CD4-positive, alpha-beta T cell treated with Interleukin-4 for 1 hour (primary cell): ENCODE measurements around the gene MDFIC.

Experiments
- DNase-seq, 2 donors: peaks; one replicate each; pipeline ENCODE4 v3.0.0-alpha.2; 2020 to 2022

The MDFIC gene

GRCh38 chr7:115004121-115004520, 82.2 kb downstream of the MDFIC start:
- DNase-seq, result no peak

GRCh38 chr7:115005251-115005650, 83.4 kb downstream of the MDFIC start:
- DNase-seq, result no peak

GRCh38 chr7:115005953-115006352, 84.1 kb downstream of the MDFIC start:
- DNase-seq, result no peak

DNA sequence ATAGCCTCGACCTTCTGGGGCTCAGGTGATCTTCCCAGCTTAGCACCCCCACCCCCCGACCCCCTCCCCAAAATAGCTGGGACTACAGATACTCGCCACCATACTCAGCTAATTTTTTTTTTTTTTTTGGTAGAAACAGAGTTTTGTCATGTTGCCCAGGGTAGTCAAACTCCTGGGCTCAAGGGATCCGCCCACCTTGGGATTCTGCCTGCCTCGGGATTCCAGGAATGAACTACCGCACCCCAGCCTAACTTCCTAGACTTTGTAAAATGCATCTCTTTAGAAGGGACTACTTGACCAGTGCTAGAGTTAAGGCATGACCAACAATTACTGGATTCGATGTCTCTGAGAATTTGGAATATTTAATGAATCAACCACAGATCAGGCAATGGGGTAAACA, 85.9 kb downstream of the MDFIC start:
- no peak for DNase-seq

DNA sequence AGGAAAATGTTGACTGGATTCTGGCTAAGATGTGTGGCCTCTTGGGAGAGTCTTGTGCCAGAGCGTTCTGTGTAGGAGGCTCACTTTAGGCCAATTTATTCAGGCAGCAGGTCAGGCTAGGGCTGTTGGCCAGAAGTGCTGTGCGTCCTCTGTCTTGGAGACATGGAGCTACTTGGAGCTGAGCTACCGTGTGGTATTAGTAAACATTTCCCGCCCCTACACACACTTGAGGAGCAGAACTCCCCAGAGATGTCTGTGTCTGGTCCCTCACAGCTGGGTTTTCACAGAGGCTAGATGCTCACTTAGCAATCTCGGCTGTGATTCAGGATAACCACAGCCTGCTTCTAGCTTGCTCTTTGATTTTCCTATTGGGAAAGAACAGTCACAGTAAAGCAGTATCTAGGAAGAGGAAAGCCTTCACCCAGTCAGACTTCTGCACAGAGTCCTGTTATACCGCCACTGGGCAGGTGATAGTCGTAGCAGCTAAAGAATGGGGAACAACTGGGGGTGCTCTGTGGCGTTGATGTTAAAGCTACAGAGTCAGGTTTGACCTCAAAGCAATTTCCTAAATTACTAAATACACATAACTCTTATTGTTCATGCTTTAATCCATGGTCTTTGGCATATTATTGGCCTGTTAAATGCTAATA, 86.7 kb downstream of the MDFIC start:
- no peak for DNase-seq

GRCh38 chr7:115009139-115009538, 87.2 kb downstream of the MDFIC start:
- peak in 1 of 2 donors; percentile 75 for DNase-seq

DNA sequence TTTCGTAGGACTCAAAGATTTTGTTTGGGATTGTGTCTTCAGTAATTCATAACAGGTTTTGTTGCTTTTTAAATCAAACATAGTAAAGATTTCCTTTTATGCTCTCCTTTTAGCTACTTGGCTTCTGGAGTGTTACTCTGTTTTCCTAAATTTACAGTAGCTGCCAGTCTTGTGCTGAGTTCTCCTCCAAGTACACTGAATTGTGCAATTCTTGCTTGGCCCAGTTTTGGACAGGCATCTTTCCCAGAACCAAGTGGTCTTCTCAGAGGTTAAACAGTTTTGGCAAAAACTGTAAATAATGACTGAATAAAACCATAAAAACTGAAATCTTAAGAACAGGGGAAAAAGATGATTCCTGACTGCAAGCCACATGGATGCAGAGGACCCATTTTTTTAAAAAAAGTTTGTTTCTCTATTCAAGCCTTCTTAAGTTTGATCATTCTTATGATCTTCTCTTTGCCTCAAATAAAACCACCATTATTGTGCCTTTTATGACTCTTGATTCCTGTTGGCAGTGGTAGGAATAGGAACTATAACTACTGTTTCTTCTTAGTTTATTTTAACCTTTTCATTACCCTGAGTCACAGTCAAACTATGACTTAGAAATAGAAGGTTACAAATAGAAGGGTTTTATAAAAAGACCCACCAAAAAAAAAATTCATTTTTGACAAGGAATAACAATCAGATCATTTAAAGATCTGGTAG, 88.0 kb downstream of the MDFIC start:
- DNase-seq, result no peak

DNA sequence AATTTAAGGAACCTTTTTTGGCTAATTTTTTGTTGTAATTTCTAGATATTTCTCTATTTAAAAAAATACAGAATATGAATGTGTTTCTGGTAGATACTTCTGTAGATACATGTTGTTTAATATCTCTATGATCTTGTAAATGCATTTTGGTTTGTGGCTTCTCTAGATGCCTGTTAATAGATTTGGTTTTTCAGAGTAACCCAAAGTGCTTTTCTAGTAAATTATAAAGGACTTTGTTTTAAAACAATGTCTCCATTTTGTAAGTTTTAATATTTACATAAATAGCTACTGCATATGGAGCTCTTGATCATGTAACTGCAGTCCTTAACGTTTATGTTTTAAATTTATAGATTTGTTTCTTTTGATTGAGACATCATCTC, 88.5 kb downstream of the MDFIC start:
- peak in 1 of 2 donors; percentile 46 for DNase-seq

GRCh38 chr7:115013886-115014285, 92.0 kb downstream of the MDFIC start:
- no peak for DNase-seq

GRCh38 chr7:115014794-115015193, 92.9 kb downstream of the MDFIC start:
- DNase-seq, result peak in 1 of 2 donors; percentile 33

GRCh38 chr7:115015619-115016018, 93.7 kb downstream of the MDFIC start:
- DNase-seq, result no peak

DNA sequence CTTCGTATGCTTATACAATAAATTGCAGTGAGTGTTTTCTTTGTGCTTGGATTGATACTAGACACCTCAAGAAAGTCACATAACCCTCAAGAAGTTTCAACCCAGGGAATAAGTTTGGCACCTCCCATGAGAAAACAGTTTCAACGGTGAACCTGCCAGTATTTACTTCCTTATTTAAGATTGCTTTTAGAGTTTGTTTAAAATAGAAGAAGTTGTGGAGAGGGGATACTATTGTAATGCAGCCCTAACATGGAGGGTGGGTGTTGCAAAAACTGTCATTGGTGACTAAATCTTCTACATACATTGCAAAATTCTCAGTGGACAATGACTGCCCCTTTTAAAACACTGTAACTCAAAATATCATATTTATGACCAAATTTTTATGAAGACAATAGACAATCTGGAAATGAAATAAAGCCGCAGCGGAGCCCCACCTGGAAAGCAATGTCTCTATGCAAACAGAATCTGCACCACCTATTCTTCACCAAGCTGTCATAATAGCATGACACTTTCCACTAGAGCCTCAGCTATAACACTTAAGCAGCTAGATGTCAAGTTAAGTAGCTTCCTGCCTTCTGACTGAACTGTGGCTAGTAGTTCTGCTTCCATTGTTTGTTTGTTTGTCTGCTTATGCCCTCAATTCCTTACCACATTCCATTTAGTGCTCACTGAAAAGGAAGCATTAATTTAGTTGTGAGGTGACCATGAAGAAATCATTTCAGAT, 98.2 kb downstream of the MDFIC start:
- no peak for DNase-seq

DNA sequence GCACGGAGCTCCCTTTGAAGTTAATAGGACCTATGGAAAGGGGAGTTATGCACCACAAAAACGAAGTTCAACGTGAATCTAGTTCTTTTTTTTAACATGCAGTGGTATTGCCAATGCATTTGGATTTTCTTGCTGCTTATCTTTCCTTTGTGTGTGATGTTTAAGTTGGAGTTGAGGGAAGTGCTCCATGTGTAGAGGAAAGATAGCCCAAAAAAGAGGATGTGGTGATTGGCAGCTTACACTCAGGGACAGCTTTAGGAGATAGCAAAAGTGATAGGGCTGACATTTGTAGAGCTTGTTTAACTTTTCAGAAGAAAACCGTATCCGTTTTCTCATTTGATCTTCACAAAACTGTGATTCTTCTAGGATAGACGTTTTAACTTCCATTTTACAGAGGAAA, 101.3 kb downstream of the MDFIC start:
- DNase-seq, result no peak

- DNase-seq, result no peak
Measured at GRCh38 chr7:115024276-115024675, 102.4 kb downstream of the MDFIC start.

- DNase-seq, result no peak
Measured at GRCh38 chr7:115032715-115033703, 111.1 kb downstream of the MDFIC start.

DNA sequence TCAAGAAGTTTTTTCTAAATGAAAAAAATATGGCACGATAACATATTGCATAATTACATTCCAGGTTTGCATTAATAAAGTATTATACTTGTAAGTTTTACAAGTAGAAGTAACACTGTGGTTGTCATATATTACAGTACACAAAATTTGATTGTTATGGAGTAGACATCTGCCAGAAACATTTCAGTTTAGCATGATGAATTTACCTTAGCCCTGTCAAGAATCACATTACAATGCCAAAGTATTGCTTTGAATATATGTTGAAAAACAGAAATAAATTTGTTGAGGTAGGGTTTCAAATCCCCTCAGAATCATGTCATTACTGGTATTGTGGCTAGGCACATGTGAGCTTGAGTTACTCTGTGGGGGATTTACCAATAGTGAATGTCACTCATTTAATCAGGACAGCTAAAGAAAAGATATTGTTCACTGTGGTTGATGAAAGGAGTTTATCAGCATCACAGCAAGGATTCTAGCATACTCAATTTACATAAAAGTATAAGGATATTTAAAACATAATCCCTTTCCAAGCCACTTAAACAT, 112.1 kb downstream of the MDFIC start:
- DNase-seq, result no peak

- DNase-seq, result no peak
Measured at GRCh38 chr7:115034515-115034914, 112.6 kb downstream of the MDFIC start.

- no peak for DNase-seq
Measured at GRCh38 chr7:115037128-115037802, 115.4 kb downstream of the MDFIC start.

DNA sequence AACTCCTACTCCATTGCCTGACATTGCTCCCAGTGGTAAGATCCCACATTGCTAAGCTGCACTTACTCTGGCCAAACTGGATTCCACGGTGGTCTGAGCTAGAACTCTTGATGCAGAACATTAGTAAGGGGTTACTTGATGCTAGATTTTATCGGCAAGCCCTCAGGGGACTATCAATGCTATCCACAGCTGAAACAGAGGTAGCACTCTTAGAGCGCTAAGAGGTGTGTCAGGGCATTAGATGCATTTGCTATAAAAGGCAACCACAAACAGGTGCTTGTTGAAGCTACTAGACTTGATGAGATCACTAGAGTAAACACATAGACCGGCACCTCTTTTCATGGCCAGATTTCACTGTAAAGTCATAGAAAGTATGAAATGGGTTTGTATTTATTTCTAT, 116.3 kb downstream of the MDFIC start:
- no peak for DNase-seq

- no peak for DNase-seq
Measured at GRCh38 chr7:115040057-115040456, 118.2 kb downstream of the MDFIC start.

GRCh38 chr7:115040495-115040894, 118.6 kb downstream of the MDFIC start:
- DNase-seq, result no peak

DNA sequence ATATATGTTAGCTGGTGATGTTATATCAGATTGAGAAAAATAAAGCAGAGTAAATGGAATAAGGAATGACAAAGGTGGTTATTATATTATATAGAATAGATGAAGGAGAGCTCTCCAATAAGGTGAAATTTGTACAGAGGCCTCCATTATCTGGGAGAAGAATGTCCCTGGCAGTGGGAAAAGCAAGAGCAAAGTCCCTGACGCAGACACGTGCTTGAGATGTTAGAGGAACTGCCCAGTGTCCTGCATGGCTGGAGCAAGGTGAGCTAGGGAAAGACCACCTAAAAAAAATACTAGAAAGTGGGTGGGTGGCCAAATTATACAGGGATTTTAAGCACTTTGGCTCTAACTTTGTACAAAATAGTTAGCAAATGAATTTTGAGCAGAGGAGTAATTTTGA, 120.7 kb downstream of the MDFIC start:
- DNase-seq, result no peak
